Neural progenitor cell (in vitro differentiated cells): ENCODE results near the gene CRY2.

Experiments
- EZH2 ChIP-seq: fragments of 200-600 bp; sonication (generic); IDR thresholded peaks from 2 replicates; pipeline ENCODE4 v1.6.1; 2017; ENCODE audit warnings: antibody characterized with exemption, mild to moderate bottlenecking, moderate library complexity
- TF ChIP-seq, protein P1 (sequence below): fragments of 200-600 bp; sonication (generic); IDR thresholded peaks from 2 replicates; pipeline ENCODE4 v1.5.1; 2017; ENCODE audit warnings: antibody characterized with exemption, mild to moderate bottlenecking

DNA sequence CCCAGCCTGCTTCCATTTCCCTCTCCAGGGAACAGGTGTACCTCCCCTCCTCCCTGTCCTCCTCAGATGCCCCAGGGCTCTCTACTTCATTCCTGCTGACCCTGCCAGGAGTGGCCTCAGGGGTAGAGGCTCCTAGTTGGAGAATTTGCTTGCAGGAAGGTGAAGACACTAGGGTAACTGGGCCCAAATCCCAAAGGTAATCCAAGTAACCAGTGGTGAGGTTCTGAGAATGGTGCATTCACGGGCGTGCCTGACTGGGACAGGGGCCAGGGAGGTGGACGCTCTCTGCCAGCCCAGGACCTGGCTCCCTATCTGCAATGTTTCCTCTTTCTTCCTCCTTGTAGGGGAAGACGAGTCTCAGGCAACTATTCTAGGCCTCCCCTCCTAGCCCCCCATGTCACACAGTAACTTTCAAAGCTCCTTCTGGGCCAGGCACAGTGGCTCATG is 39.5 kb upstream of the CRY2 start:
- TF ChIP-seq, protein P1, sequence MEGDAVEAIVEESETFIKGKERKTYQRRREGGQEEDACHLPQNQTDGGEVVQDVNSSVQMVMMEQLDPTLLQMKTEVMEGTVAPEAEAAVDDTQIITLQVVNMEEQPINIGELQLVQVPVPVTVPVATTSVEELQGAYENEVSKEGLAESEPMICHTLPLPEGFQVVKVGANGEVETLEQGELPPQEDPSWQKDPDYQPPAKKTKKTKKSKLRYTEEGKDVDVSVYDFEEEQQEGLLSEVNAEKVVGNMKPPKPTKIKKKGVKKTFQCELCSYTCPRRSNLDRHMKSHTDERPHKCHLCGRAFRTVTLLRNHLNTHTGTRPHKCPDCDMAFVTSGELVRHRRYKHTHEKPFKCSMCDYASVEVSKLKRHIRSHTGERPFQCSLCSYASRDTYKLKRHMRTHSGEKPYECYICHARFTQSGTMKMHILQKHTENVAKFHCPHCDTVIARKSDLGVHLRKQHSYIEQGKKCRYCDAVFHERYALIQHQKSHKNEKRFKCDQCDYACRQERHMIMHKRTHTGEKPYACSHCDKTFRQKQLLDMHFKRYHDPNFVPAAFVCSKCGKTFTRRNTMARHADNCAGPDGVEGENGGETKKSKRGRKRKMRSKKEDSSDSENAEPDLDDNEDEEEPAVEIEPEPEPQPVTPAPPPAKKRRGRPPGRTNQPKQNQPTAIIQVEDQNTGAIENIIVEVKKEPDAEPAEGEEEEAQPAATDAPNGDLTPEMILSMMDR = no peak
- TF ChIP-seq EZH2 = no peak
